A673 (cell line): ENCODE measurements around the gene ITPR2. TPM values are rescaled to one million over a fixed set of nuclear protein-coding genes. Genes with fewer than 3 reads are reported as not detected.

ENCODE experiments used
- BruUV-seq: library from RNA; stranded (reverse); fragments of 400-500 nt; replicated peaks from 2 replicates; lab custom pipeline; 2021; lab: Mats Ljungman, UMichigan
- CTCF ChIA-PET: fragments of 300-600 bp; sonication (Branson Sonifier 250); formaldehyde crosslinking; loops from one replicate; lab custom pipeline; 2022; ENCODE audit warnings: antibody characterized with exemption; lab: Charles Lee
- POLR2A ChIA-PET: fragments of 300-600 bp; sonication (Branson Sonifier 250); formaldehyde crosslinking; loops from one replicate; lab custom pipeline; 2022; ENCODE audit warnings: antibody characterized with exemption; ENCODE audit not compliant: low non-redundant PET; lab: Charles Lee
- DNase-seq: peaks from one replicate; pipeline ENCODE4 v3.0.0-alpha.2; 2015; ENCODE audit warnings: low spot score
- H3K27ac ChIP-seq: fragments of 200-600 bp; sonication (generic); 2 replicates; pipeline ENCODE4 v1.5.1; 2016; ENCODE audit warnings: mixed run types, low read depth, mild to moderate bottlenecking, mixed read lengths, antibody characterized with exemption, low read length; ENCODE audit not compliant: poor library complexity, severe bottlenecking
- H3K27me3 ChIP-seq: fragments of 200-600 bp; sonication (generic); replicated peaks from 2 replicates; pipeline ENCODE4 v1.6.1; 2017; ENCODE audit warnings: mixed run types, low read depth, mild to moderate bottlenecking, mixed read lengths, antibody characterized with exemption, low read length; ENCODE audit not compliant: insufficient read depth, poor library complexity
- H3K36me3 ChIP-seq: fragments of 200-600 bp; sonication (generic); 2 replicates; pipeline ENCODE4 v1.6.1; 2016; ENCODE audit warnings: mixed run types, mild to moderate bottlenecking, mixed read lengths, antibody characterized with exemption, low read length; ENCODE audit not compliant: insufficient read depth, poor library complexity, severe bottlenecking
- H3K4me1 ChIP-seq: fragments of 200-600 bp; sonication (generic); 2 replicates; pipeline ENCODE4 v1.6.1; 2017; ENCODE audit warnings: mixed run types, mild to moderate bottlenecking, mixed read lengths, antibody characterized with exemption, low read length; ENCODE audit not compliant: insufficient read depth, poor library complexity, severe bottlenecking
- H3K4me3 ChIP-seq: fragments of 200-600 bp; sonication (generic); 2 replicates; pipeline ENCODE4 v1.5.1; 2016; ENCODE audit warnings: low read depth, mixed run types, mild to moderate bottlenecking, mixed read lengths, low read length; ENCODE audit not compliant: poor library complexity, severe bottlenecking
- H3K9me3 ChIP-seq: fragments of 200-600 bp; sonication (generic); 2 replicates; pipeline ENCODE4 v1.6.1; 2016; ENCODE audit warnings: mixed run types, low read depth, mild to moderate bottlenecking, mixed read lengths, antibody characterized with exemption, low read length; ENCODE audit not compliant: poor library complexity, severe bottlenecking
- CTCF ChIP-seq: fragments of 300-800, 200-600 bp; sonication (generic); conservative IDR thresholded peaks from 2 replicates; pipeline ENCODE4 v1.5.1; 2017; ENCODE audit warnings: low read depth, mild to moderate bottlenecking, antibody characterized with exemption, low read length, moderate library complexity, mixed read lengths
- EZH2 ChIP-seq: fragments of 200-600 bp; sonication (generic); IDR thresholded peaks from 2 replicates; pipeline ENCODE4 v1.6.1; 2017; ENCODE audit warnings: borderline replicate concordance, low read depth, mild to moderate bottlenecking, mixed read lengths, antibody characterized with exemption, low read length; ENCODE audit not compliant: poor library complexity, severe bottlenecking
- intact Hi-C: fragments of 100-400 bp; cut with micrococcal nuclease; formaldehyde crosslinking; loops from one replicate; pipeline ENCODE4 v1.10.0; 2022; ENCODE audit not compliant: unreplicated experiment
- total RNA-seq: library from RNA; stranded (reverse); gene quantifications from 2 replicates; pipeline ENCODE4 v1.2.3, GENCODE V29; 2021

Gene ITPR2
- total RNA-seq, 1 experiment from 2014 or later, result 22.6 TPM

DNA sequence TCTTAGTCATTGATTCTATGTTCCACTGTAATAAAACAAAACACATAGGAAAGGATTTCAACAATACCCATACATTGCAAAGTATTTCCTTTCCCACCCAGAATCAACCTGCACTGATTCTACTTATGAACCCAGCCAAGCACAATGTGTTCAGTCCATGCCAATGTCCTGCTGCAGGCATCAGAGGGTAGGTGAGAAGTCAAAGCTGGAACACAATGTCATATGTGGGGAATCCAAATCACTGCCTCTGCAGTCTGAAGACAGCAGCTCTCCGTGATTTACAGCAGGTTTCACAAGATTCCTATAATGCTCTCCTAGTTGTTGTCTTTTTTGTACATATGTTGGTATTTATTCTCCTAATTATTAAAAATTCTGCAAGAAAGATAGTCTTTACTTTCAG, 25.7 kb downstream of the ITPR2 start:
- H3K4me1 ChIP-seq, result no peaks in the 10 kb centered on the region
- no peaks in the 10 kb centered on the region for H3K36me3 ChIP-seq
- H3K27ac ChIP-seq, result no peak overlapping the region
- POLR2A ChIA-PET, result no interaction called here
- no peaks in the 10 kb centered on the region for H3K9me3 ChIP-seq
- intact Hi-C loops, result no loop called here
- CTCF ChIA-PET, result no interaction called here
- no peak overlapping the region for H3K4me3 ChIP-seq
- no TSS peak for BruUV-seq
- DNase-seq, result no peak
- H3K27me3 ChIP-seq, result no peaks in the 10 kb centered on the region
- no peak for TF ChIP-seq EZH2
- TF ChIP-seq CTCF, result no peak

- Histone ChIP-seq H3K27ac (no peak overlapping the region), H3K36me3 (no peaks in the 10 kb centered on the region), H3K4me1 (no peaks in the 10 kb centered on the region), H3K9me3 (no peaks in the 10 kb centered on the region), H3K27me3 (no peaks in the 10 kb centered on the region), H3K4me3 (no peak overlapping the region)
- no peak for TF ChIP-seq EZH2
- no peak for TF ChIP-seq CTCF
- no TSS peak for BruUV-seq
- intact Hi-C loops, result no loop called here
- no peak for DNase-seq
- CTCF ChIA-PET, result no interaction called here
- POLR2A ChIA-PET, result no interaction called here
Measured at GRCh38 chr12:26806556-26806955, 26.4 kb downstream of the ITPR2 start.

- no TSS peak for BruUV-seq
- Histone ChIP-seq H3K27ac (no peak overlapping the region), H3K36me3 (no peaks in the 10 kb centered on the region), H3K9me3 (no peaks in the 10 kb centered on the region), H3K27me3 (no peaks in the 10 kb centered on the region), H3K4me1 (no peaks in the 10 kb centered on the region), H3K4me3 (no peak overlapping the region)
- CTCF ChIA-PET, result no interaction called here
- DNase-seq, result no peak
- intact Hi-C loops, result no loop called here
- POLR2A ChIA-PET, result no interaction called here
- TF ChIP-seq CTCF (no peak), EZH2 (no peak)
Measured at GRCh38 chr12:26805401-26805971, 27.5 kb downstream of the ITPR2 start.
